IgD-negative memory B cell (primary cell): ENCODE results near the gene EIF5A. TPM values are rescaled to one million over a fixed set of nuclear protein-coding genes. Genes with fewer than 3 reads are reported as not detected.

Source experiments
- H3K27ac Mint-ChIP-seq, 3 donors: one replicate each; pipeline ENCODE4 v1.8.0; 2020 to 2022; ENCODE audit warnings: mild to moderate bottlenecking in 3 of 3, mixed read lengths in 3 of 3, moderate library complexity in 1 of 3
- H3K27me3 Mint-ChIP-seq: one replicate; pipeline ENCODE4 v1.8.0; 2021; ENCODE audit warnings: mixed read lengths
- H3K36me3 Mint-ChIP-seq: one replicate; pipeline ENCODE4 v1.8.0; 2020; ENCODE audit warnings: mild to moderate bottlenecking, mixed read lengths
- H3K4me1 Mint-ChIP-seq, 3 donors: one replicate each; pipeline ENCODE4 v1.8.0; 2020 to 2022; ENCODE audit warnings: mixed read lengths in 3 of 3, mild to moderate bottlenecking in 1 of 3
- H3K4me3 Mint-ChIP-seq, 4 donors: one replicate each; pipeline ENCODE4 v1.8.0; 2020 to 2022; ENCODE audit warnings: mild to moderate bottlenecking in 4 of 4, mixed read lengths in 4 of 4, moderate library complexity in 3 of 4
- H3K9me3 Mint-ChIP-seq, 3 donors: one replicate each; pipeline ENCODE4 v1.8.0; 2020 to 2021; ENCODE audit warnings: mixed read lengths in 3 of 3, mild to moderate bottlenecking in 1 of 3
- polyA plus RNA-seq: library from polyadenylated mRNA; unstranded; fragments of 300-500 nt; fragmentation: Illumina TruSeq; gene quantifications from one replicate; pipeline ENCODE4 v1.2.3, GENCODE V29; 2021

EIF5A gene
- polyA plus RNA-seq, 1 donor from 2014 or later, result 221 TPM

DNA sequence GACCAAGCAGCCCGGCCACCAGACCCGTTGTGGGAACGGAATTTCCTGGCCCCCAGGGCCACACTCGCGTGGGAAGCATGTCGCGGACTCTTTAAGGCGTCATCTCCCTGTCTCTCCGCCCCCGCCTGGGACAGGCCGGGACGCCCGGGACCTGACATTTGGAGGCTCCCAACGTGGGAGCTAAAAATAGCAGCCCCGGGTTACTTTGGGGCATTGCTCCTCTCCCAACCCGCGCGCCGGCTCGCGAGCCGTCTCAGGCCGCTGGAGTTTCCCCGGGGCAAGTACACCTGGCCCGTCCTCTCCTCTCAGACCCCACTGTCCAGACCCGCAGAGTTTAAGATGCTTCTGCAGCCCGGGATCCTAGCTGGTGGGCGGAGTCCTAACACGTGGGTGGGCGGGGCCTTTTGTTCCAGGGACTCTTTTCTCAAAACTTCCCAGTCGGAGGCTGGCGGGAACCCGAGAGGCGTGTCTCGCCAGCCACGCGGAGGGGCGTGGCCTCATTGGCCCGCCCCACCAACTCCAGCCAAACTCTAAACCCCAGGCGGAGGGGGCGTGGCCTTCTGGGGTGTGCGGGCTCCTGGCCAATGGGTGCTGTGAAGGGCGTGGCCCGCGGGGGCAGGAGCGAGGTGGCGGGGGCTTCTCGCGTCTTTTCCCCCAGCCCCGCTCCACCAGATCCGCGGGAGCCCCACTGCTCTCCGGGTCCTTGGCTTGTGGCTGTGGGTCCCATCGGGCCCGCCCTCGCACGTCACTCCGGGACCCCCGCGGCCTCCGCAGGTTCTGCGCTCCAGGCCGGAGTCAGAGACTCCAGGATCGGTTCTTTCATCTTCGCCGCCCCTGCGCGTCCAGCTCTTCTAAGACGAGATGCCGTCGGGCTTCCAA lies 26.1 kb upstream of the EIF5A start, which contains the start of gene SLC2A4:
Gene SLC2A4, plus strand, starts transcription at position 645 of the 879 bp plus-strand sequence. Its CDS starts 217 bp downstream, at position 862.
- peaks cover 26% of the 10 kb centered on the region for H3K27me3 Mint-ChIP-seq
- H3K27ac Mint-ChIP-seq, result peak within 1 kb of the TSS in 2 of 3 donors; percentile 53 to 83
- H3K4me1 Mint-ChIP-seq, result peaks cover 9 to 11% (median 9%) of the 10 kb centered on the region in 3 donors
- H3K9me3 Mint-ChIP-seq, result peaks cover 0 to 1% (median 0%) of the 10 kb centered on the region in 3 donors
- peak within 1 kb of the TSS; percentile 69 to 95 (median 88) for H3K4me3 Mint-ChIP-seq
- H3K36me3 Mint-ChIP-seq, result no peaks in the 10 kb centered on the region

DNA sequence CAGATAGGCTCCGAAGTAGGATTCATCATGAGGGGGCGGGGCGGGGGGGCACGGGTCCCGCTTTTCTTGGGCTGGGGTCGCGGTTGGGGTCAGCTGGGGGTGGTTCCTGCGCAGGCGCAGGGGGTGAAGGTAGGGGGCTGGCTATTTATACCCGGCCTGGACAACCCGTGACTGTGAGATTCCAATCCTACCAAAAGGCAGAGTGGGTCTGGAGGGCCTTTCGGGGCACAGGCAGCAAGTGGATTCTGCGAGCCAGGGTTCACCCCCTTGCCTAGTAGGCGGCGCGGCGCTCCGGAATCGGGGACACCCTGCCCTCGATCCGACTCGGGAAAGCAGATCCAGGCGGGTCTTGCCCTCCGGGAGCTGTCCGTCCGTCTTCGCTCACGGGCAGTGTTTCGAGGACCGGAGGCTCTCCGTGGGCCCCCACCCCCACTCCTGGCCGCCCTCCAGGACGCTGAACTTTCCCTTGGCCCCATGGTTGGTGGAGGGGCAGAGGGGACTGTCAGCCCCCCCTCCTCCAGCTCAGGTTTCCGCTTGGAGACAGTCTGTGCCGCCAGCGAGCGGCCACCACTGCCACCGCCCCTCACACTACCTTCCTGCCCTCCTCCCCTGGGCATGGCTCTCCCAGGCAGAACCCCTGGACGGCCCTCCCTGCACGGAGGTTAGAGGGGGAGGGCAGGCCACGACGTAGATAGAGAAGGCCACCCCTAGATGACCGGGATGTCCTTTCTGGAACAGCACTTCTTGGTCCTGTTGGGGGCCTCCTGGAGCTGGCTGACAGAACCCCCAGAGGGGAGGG lies 25.3 kb upstream of the EIF5A start:
- Mint-ChIP-seq H3K9me3 (peaks cover 0 to 1% (median 0%) of the 10 kb centered on the region in 3 donors), H3K4me1 (peaks cover 9 to 11% (median 9%) of the 10 kb centered on the region in 3 donors), H3K36me3 (no peaks in the 10 kb centered on the region), H3K4me3 (peak overlapping the region; percentile 69 to 95 (median 86)), H3K27ac (peak overlapping the region in 1 of 3 donors; percentile 53), H3K27me3 (peaks cover 32% of the 10 kb centered on the region)

DNA sequence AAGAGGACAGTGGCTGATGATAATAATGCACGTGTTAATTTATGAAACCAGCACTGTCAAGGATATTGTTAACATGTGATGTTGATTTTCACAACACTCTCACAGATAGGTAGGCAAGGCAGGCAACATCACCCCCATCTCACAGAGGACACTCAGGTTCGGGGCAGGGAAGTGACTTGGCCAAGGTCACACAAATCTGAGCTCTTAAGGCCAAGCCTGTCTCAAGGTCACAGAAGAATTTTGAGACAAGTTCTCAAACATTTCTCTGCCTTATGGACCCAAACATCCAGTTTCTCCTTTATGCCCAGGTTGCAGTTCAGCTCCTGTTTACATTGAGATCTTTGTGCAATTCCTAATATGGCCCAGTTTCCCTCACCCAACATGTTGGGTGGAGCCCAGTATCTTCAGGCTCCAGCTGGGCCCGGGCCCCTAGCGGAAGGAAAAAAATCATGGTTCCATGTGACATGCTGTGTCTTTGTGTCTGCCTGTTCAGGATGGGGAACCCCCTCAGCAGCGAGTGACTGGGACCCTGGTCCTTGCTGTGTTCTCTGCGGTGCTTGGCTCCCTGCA lies 24.6 kb upstream of the EIF5A start:
- H3K4me3 Mint-ChIP-seq, result peak overlapping the region; percentile 2 to 77 (median 54)
- H3K36me3 Mint-ChIP-seq, result no peaks in the 10 kb centered on the region
- H3K27me3 Mint-ChIP-seq, result peaks cover 32% of the 10 kb centered on the region
- H3K27ac Mint-ChIP-seq, result peak overlapping the region in 1 of 3 donors; percentile 59
- peaks cover 0 to 1% (median 0%) of the 10 kb centered on the region in 3 donors for H3K9me3 Mint-ChIP-seq
- H3K4me1 Mint-ChIP-seq, result peaks cover 9 to 11% (median 9%) of the 10 kb centered on the region in 3 donors

- Mint-ChIP-seq H3K4me3 (peak overlapping the region in 2 of 4 donors; percentile 63 to 78), H3K27me3 (peaks cover 33% of the 10 kb centered on the region), H3K4me1 (peaks cover 9 to 11% (median 9%) of the 10 kb centered on the region in 3 donors), H3K27ac (peak overlapping the region in 2 of 3 donors; percentile 57 to 59), H3K9me3 (peaks cover 0 to 1% (median 0%) of the 10 kb centered on the region in 3 donors), H3K36me3 (no peaks in the 10 kb centered on the region)
These were observed 23.8 kb upstream of the EIF5A start for GRCh38 chr17:7283471-7284216.

DNA sequence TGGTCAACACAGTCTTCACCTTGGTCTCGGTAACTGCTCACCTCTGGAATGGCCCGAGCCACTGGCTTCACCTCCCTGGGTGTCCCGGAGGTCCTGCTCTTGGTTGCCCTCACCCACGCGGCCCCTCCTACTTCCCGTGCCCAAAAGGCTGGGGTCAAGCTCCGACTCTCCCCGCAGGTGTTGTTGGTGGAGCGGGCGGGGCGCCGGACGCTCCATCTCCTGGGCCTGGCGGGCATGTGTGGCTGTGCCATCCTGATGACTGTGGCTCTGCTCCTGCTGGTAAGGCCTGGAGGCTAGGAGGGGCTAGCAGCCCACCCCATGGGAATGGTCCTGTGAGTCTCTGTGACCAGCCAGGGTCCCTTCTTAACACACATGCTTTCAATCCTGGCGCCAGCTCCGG lies 22.5 kb upstream of the EIF5A start:
- no peak overlapping the region for H3K27ac Mint-ChIP-seq
- peaks cover 0 to 1% (median 0%) of the 10 kb centered on the region in 3 donors for H3K9me3 Mint-ChIP-seq
- H3K4me1 Mint-ChIP-seq, result peaks cover 9 to 11% (median 9%) of the 10 kb centered on the region in 3 donors
- H3K36me3 Mint-ChIP-seq, result no peaks in the 10 kb centered on the region
- H3K27me3 Mint-ChIP-seq, result peaks cover 38% of the 10 kb centered on the region
- no peak overlapping the region for H3K4me3 Mint-ChIP-seq

DNA sequence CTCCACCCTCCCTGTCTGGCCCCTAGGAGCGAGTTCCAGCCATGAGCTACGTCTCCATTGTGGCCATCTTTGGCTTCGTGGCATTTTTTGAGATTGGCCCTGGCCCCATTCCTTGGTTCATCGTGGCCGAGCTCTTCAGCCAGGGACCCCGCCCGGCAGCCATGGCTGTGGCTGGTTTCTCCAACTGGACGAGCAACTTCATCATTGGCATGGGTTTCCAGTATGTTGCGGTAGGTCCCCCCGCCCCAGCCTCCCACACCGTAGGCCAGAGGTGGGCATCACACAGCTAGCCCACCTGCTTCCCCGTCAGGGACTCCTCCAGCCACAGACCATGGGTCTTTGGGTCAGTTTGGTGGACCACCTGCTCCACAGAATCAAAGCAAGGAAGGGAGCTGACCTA lies 21.7 kb upstream of the EIF5A start:
- H3K4me3 Mint-ChIP-seq, result no peak overlapping the region
- peaks cover 40% of the 10 kb centered on the region for H3K27me3 Mint-ChIP-seq
- peaks cover 0 to 1% (median 0%) of the 10 kb centered on the region in 3 donors for H3K9me3 Mint-ChIP-seq
- no peaks in the 10 kb centered on the region for H3K36me3 Mint-ChIP-seq
- no peak overlapping the region for H3K27ac Mint-ChIP-seq
- peaks cover 2 to 10% (median 9%) of the 10 kb centered on the region in 3 donors for H3K4me1 Mint-ChIP-seq

DNA sequence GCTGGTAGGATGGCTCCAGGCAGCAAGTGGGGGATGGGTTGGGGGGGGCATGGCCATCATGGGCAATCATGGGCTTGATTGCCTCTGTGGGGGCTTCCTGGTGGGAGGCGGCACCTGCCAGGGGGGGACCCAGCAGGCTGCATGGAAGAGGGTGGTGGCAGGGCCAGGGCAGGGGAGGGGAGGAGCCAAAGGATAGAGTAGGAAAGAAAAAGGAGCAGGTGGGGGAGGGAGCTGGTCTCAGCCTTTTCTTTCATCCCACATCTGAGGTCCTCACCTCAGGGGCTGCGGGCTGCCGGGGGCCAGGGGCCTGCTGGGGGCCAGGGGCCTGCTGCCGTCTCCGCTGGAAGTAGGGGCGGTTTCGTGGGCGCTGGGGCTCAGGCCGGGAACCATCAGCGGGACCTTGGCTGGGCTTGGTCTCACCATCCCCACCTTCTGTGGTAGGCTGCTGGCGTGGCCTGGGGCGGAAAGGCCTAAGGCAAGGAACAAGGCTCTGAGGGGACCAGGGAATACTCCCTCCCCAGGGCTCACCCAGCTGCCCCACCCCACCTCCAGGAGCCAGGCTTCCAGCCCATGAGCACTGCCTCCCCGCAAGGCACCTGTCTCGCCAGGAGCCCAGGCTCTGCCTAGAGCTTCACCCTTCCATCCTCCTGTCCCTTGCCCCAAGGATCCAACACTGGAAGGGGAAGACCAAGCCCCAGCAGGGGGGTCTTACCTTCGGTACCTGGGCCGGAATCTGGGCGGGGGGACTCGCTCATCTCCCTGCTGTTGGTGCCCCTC lies 18.0 kb upstream of the EIF5A start:
- Mint-ChIP-seq H3K27ac (no peak overlapping the region), H3K9me3 (no peaks in the 10 kb centered on the region), H3K4me1 (peaks cover 0 to 5% (median 3%) of the 10 kb centered on the region in 3 donors), H3K36me3 (no peaks in the 10 kb centered on the region), H3K27me3 (peaks cover 28% of the 10 kb centered on the region), H3K4me3 (no peak overlapping the region)

- H3K36me3 Mint-ChIP-seq, result no peaks in the 10 kb centered on the region
- H3K4me1 Mint-ChIP-seq, result peaks cover 0 to 7% (median 6%) of the 10 kb centered on the region in 3 donors
- peaks cover 28% of the 10 kb centered on the region for H3K27me3 Mint-ChIP-seq
- no peak overlapping the region for H3K27ac Mint-ChIP-seq
- H3K4me3 Mint-ChIP-seq, result no peak overlapping the region
- H3K9me3 Mint-ChIP-seq, result no peaks in the 10 kb centered on the region
These were observed 17.3 kb upstream of the EIF5A start for GRCh38 chr17:7290166-7290565.

DNA sequence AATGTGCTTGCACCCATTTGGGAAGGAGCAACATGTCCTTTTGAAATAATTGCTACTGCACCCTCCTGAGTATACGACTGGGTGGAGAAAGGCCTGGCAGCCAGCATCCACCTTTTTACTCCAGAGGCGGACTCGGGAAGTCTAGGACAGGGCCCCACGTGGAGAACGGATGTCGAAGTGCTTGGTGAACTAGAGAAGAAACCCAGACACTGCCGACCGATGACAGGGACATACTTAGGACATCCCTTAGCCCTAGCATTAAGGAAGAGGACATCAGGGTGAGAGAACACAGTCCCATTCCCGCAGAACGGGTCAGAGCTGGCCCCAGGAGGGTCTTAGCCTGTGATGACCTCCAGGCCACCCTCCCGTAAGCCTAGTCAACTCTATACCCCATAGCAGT lies 16.7 kb upstream of the EIF5A start:
- Mint-ChIP-seq H3K4me3 (no peak overlapping the region), H3K36me3 (no peaks in the 10 kb centered on the region), H3K27me3 (peaks cover 28% of the 10 kb centered on the region)

DNA sequence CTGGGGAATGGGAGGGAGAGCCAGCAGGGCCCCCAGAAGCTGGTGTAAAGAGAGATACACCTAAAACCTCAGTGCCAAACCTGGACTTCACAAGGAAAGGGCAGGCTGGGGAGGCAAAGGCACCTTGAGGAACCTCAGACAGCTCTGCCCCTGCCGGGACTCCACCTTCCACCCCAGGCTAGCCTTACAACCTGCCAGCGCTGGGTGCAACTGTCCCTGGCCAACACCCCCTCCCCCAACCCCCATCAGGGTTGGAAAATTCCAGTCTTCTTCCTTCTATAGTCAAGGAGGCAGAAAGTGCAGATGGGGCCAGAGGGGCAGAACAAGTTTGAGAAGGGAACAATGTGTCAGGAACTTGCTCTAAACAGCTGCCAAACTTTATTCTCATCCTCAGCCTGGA lies 15.2 kb upstream of the EIF5A start:
- peaks cover 10 to 13% (median 13%) of the 10 kb centered on the region in 3 donors for H3K4me1 Mint-ChIP-seq
- no peak overlapping the region for H3K27ac Mint-ChIP-seq
- no peaks in the 10 kb centered on the region for H3K9me3 Mint-ChIP-seq
- no peaks in the 10 kb centered on the region for H3K36me3 Mint-ChIP-seq
- no peak overlapping the region for H3K4me3 Mint-ChIP-seq
- H3K27me3 Mint-ChIP-seq, result peaks cover 24% of the 10 kb centered on the region

More for the DNA sequence above, 16.7 kb upstream of the EIF5A start:
- peaks cover 0 to 10% (median 9%) of the 10 kb centered on the region in 3 donors for H3K4me1 Mint-ChIP-seq
- peak overlapping the region in 1 of 3 donors; percentile 62 for H3K27ac Mint-ChIP-seq
- no peaks in the 10 kb centered on the region for H3K9me3 Mint-ChIP-seq

- Mint-ChIP-seq H3K27me3 (peaks cover 24% of the 10 kb centered on the region), H3K9me3 (no peaks in the 10 kb centered on the region), H3K36me3 (no peaks in the 10 kb centered on the region), H3K4me3 (peak overlapping the region in 2 of 4 donors; percentile 50 to 68), H3K27ac (peak overlapping the region in 1 of 3 donors; percentile 68), H3K4me1 (peaks cover 10 to 13% (median 13%) of the 10 kb centered on the region in 3 donors)
These were observed 14.7 kb upstream of the EIF5A start for GRCh38 chr17:7292729-7293128.

GRCh38 chr17:7293159-7293558 lies 14.3 kb upstream of the EIF5A start:
- Mint-ChIP-seq H3K36me3 (no peaks in the 10 kb centered on the region), H3K9me3 (no peaks in the 10 kb centered on the region), H3K4me3 (peak overlapping the region in 3 of 4 donors; percentile 50 to 68 (median 51)), H3K4me1 (peaks cover 10 to 13% (median 13%) of the 10 kb centered on the region in 3 donors), H3K27ac (peak overlapping the region in 1 of 3 donors; percentile 68), H3K27me3 (peaks cover 24% of the 10 kb centered on the region)

GRCh38 chr17:7293816-7294613 lies 13.4 kb upstream of the EIF5A start:
- peaks cover 19% of the 10 kb centered on the region for H3K27me3 Mint-ChIP-seq
- H3K36me3 Mint-ChIP-seq, result no peaks in the 10 kb centered on the region
- peaks cover 10 to 13% (median 13%) of the 10 kb centered on the region in 3 donors for H3K4me1 Mint-ChIP-seq
- H3K9me3 Mint-ChIP-seq, result no peaks in the 10 kb centered on the region
- H3K4me3 Mint-ChIP-seq, result peak overlapping the region; percentile 41 to 68 (median 50)
- peak overlapping the region in 1 of 3 donors; percentile 68 for H3K27ac Mint-ChIP-seq
